T-cell (primary cell): ENCODE data around the gene PLPP7. TPM values are rescaled to one million over a fixed set of nuclear protein-coding genes. Genes with fewer than 3 reads are reported as not detected.
A peak's percentile ranks its signal among the peaks of the same experiment; 100 is the strongest.

Source experiments
- ATAC-seq, 4 experiments: fragments of 200-7000 bp in 3 of 4; fragments of 150-1000 bp in 1 of 4; cut with Tn5 transposase; replicated peaks in 1 of 4; 1 replicate in 3 of 4; 2 replicates in 1 of 4; pipeline ENCODE4 v1.10.0; 2021; ENCODE audit warnings: moderate library complexity in 3 of 4, mild to moderate bottlenecking in 2 of 4, moderate number of reproducible peaks in 1 of 4
- CTCF ChIA-PET, 2 donors: fragments of 300-600 bp; sonication (Branson Sonifier 250); formaldehyde crosslinking; loops; one replicate each; lab custom pipeline; 2022; ENCODE audit warnings: antibody characterized with exemption in 2 of 2; lab: Charles Lee
- POLR2A ChIA-PET, 2 donors: fragments of 300-600 bp; sonication (Branson Sonifier 250); formaldehyde crosslinking; loops; one replicate each; lab custom pipeline; 2022; ENCODE audit warnings: antibody characterized with exemption in 2 of 2; lab: Charles Lee
- DNase-seq, 35 experiments: peaks; one replicate each; pipeline versions ENCODE4 v3.0.0 to v3.0.0-alpha.2; 2013 to 2023
- H3K27ac ChIP-seq: one replicate; pipeline ENCODE4 v1.5.1; 2013; ENCODE audit warnings: low read length
- H3K27me3 ChIP-seq, 2 experiments: replicated peaks in 1 of 2; 1 replicate in 1 of 2; 2 replicates in 1 of 2; pipeline versions ENCODE4 v1.6.1 to v1.7.0; 2013; ENCODE audit warnings: low read length in 1 of 2, mixed read lengths in 1 of 2; ENCODE audit not compliant: control insufficient read depth in 2 of 2, insufficient read depth in 2 of 2; ENCODE audit errors: extremely low read depth in 1 of 2
- H3K36me3 ChIP-seq, 2 donors: 1 replicate in 1 of 2; 2 replicates in 1 of 2; pipeline versions ENCODE4 v1.6.1 to v1.7.0; 2013; ENCODE audit warnings: low read length in 1 of 2; ENCODE audit not compliant: control insufficient read depth in 2 of 2, insufficient read depth in 1 of 2; ENCODE audit errors: extremely low read depth in 1 of 2
- H3K4me1 ChIP-seq, 2 experiments: 1 replicate in 1 of 2; 2 replicates in 1 of 2; pipeline versions ENCODE4 v1.6.1 to v1.7.0; 2013; ENCODE audit warnings: low read length in 2 of 2, mixed read lengths in 1 of 2; ENCODE audit not compliant: insufficient read depth in 2 of 2, control insufficient read depth in 1 of 2; ENCODE audit errors: extremely low read depth in 1 of 2
- H3K4me3 ChIP-seq, 2 donors: 1 replicate in 1 of 2; 2 replicates in 1 of 2; pipeline versions ENCODE4 v1.5.1 to v1.7.0; 2013; ENCODE audit warnings: mild to moderate bottlenecking in 2 of 2, low read length in 1 of 2, moderate library complexity in 1 of 2; ENCODE audit not compliant: control insufficient read depth in 1 of 2; ENCODE audit errors: extremely low read depth in 1 of 2
- H3K9me3 ChIP-seq: 2 replicates; pipeline ENCODE4 v1.7.0; 2013
- H3K27ac Mint-ChIP-seq, 2 donors: one replicate each; pipeline ENCODE4 v1.8.0; 2020 to 2021; ENCODE audit warnings: mild to moderate bottlenecking in 2 of 2, mixed read lengths in 2 of 2
- H3K27me3 Mint-ChIP-seq, 2 donors: one replicate each; pipeline ENCODE4 v1.8.0; 2021 to 2022; ENCODE audit warnings: mixed read lengths in 2 of 2
- H3K36me3 Mint-ChIP-seq: one replicate; pipeline ENCODE4 v1.8.0; 2021; ENCODE audit warnings: mixed read lengths
- H3K4me1 Mint-ChIP-seq, 3 donors: one replicate each; pipeline ENCODE4 v1.8.0; 2020 to 2022; ENCODE audit warnings: mixed read lengths in 3 of 3, mild to moderate bottlenecking in 1 of 3
- H3K4me3 Mint-ChIP-seq, 3 donors: one replicate each; pipeline ENCODE4 v1.8.0; 2020 to 2022; ENCODE audit warnings: mild to moderate bottlenecking in 3 of 3, mixed read lengths in 3 of 3, moderate library complexity in 3 of 3
- H3K9me3 Mint-ChIP-seq, 3 donors: one replicate each; pipeline ENCODE4 v1.8.0; 2020 to 2022; ENCODE audit warnings: mixed read lengths in 3 of 3
- WGBS: methylation state at CpG from one replicate; pipeline ENCODE4 v1.1.5; 2013; ENCODE audit warnings: missing lambda C conversion rate; ENCODE audit not compliant: insufficient coverage; 5-methylcytosine and 5-hydroxymethylcytosine counted together
- total RNA-seq, 35 experiments: library from RNA in 6 of 35; stranded (reverse) in 6 of 35; fragments of 120-200 nt in 1 of 35; gene quantifications; one replicate each; pipeline versions ENCODE4 v1.2.1 to v1.2.4 and lab custom pipeline; 2013 to 2026

Gene PLPP7
- total RNA-seq, 5 donors from 2014 or later (not counting 1 experiment from before 2014, with no cell fraction given) = 0.13 to 0.58 (median 0.13) TPM; not detected in 2

DNA sequence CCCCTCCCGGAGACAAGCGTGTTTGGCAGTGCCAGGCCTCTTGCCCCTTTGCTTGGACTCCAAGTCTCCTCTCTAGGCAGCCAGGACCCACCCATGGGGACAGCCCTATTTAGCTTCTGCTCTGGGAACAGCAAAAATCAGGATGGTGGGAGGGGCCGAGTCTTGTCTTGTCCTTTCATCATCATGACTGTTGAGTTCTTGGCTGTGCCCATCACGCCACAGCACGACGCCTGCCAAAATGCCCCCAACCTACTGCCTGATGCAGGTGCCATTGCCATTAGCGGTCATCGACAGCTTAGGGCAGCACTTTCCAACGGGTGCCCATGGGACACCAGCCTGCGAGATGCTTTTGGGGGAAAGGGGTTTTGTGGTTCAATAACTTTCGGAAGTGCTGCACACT is 18.9 kb downstream of the PLPP7 start:
- ChIA-PET CTCF (no interaction called here), POLR2A (no interaction called here)
- Mint-ChIP-seq H3K9me3 (no peaks in the 10 kb centered on the region), H3K4me3 (no peak overlapping the region), H3K4me1 (peaks cover 10 to 12% (median 11%) of the 10 kb centered on the region in 3 donors), H3K27ac (no peak overlapping the region), H3K27me3 (no peaks in the 10 kb centered on the region), H3K36me3 (no peaks in the 10 kb centered on the region)
- no peak overlapping the region for H3K27ac ChIP-seq
- peaks cover 7 to 18% of the 10 kb centered on the region in 2 experiments for H3K4me1 ChIP-seq
- ATAC-seq (no peak), DNase-seq (no peak)
- H3K4me3 ChIP-seq = no peak overlapping the region
- WGBS = 100% methylated on average over 1 of the region's 11 CpGs
- peaks cover 0 to 3% of the 10 kb centered on the region in 2 experiments for H3K27me3 ChIP-seq
- H3K36me3 ChIP-seq = no peaks in the 10 kb centered on the region
- no peaks in the 10 kb centered on the region for H3K9me3 ChIP-seq

DNA sequence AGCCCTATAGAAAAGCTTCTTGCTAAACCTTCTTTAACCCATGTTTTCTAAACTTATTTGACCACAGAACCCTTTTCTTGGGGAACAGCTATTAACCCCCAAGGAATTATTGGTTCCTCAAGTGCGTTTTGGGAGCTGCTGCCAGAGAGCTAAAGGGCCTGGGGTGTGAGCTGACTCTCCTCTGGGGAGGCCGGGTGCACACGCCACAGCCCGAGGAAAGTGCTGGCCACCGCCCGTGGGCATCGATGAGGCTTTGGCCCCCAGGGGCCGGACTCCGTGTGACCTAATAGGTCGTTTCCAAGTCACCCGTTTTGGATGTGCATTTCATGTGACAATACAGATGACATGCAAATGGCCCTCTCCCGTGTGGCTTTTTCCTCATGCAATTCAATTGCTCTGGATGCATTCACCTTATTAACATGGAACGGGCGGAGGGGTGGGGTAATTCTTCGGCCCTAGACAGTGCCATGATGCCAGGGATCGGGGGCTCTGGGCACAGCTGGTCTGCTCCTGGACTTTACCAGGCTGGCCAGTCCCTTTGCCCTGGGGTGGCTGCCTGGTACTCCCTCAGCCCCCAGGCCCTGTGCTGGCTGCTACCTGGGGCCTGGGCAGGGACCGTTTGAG is 19.5 kb downstream of the PLPP7 start:
- POLR2A ChIA-PET = no interaction called here
- no peak for DNase-seq
- Mint-ChIP-seq H3K27ac (no peak overlapping the region), H3K4me1 (peaks cover 10 to 12% (median 11%) of the 10 kb centered on the region in 3 donors), H3K4me3 (peak overlapping the region in 1 of 3 donors; percentile 44), H3K9me3 (no peaks in the 10 kb centered on the region), H3K27me3 (no peaks in the 10 kb centered on the region), H3K36me3 (no peaks in the 10 kb centered on the region)
- Histone ChIP-seq H3K4me3 (no peak overlapping the region), H3K9me3 (no peaks in the 10 kb centered on the region), H3K4me1 (peaks cover 7 to 18% of the 10 kb centered on the region in 2 experiments), H3K27me3 (peaks cover 0 to under 1% of the 10 kb centered on the region in 2 experiments), H3K27ac (no peak overlapping the region), H3K36me3 (no peaks in the 10 kb centered on the region)
- CTCF ChIA-PET = no interaction called here
- 88% methylated on average over 17 of the region's 17 CpGs for WGBS
- no peak for ATAC-seq

DNA sequence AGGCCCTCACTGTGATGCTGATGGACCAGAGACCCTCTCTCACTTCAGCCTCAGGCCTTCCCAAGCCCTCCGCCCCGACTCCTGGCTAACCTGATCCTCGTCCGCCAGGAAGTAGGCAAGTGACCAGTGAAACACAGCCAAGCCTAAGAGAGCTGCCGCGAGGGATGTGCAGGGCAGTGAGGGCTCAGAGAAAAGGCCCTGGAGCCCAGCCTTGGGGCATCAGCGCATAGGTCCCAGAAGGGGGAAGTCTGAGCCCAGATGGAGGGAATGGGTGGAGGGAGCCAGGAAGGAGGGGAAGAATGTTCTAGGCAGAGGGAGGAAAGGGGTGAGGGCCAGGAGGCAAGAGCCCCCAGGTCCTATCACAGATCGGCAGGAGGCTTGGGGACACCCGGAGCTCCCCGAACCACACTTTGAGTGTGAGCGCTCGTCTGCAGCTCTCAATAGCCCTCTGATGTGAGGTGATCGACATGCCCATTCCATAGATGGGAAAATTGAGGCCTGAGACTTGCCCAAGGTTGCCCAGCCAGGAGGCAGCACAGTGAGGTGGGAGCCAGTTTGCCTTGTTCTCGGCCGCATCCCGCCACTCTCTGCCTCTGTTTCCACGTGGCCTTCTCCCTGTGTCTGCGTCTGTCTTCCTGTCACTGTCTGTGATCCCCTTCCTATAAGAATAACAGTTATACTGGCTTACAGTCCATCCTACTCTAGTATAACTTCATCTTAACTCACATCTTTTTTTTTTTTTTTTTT is 20.2 kb downstream of the PLPP7 start:
- ChIA-PET CTCF (no interaction called here), POLR2A (no interaction called here)
- no peaks in the 10 kb centered on the region for H3K9me3 ChIP-seq
- H3K9me3 Mint-ChIP-seq = no peaks in the 10 kb centered on the region
- ATAC-seq (no peak), DNase-seq (no peak)
- H3K4me1 Mint-ChIP-seq = peaks cover 10 to 12% (median 11%) of the 10 kb centered on the region in 3 donors
- peaks cover 0 to 2% of the 10 kb centered on the region in 2 experiments for H3K27me3 ChIP-seq
- H3K4me1 ChIP-seq = peaks cover 7 to 18% of the 10 kb centered on the region in 2 experiments
- H3K27ac Mint-ChIP-seq = peak overlapping the region in 1 of 2 donors; percentile 11
- H3K4me3 ChIP-seq = no peak overlapping the region
- WGBS = 91% methylated on average over 18 of the region's 18 CpGs
- no peaks in the 10 kb centered on the region for H3K36me3 ChIP-seq
- H3K27ac ChIP-seq = no peak overlapping the region
- no peaks in the 10 kb centered on the region for H3K27me3 Mint-ChIP-seq
- H3K4me3 Mint-ChIP-seq = peak overlapping the region in 1 of 3 donors; percentile 44
- H3K36me3 Mint-ChIP-seq = no peaks in the 10 kb centered on the region

DNA sequence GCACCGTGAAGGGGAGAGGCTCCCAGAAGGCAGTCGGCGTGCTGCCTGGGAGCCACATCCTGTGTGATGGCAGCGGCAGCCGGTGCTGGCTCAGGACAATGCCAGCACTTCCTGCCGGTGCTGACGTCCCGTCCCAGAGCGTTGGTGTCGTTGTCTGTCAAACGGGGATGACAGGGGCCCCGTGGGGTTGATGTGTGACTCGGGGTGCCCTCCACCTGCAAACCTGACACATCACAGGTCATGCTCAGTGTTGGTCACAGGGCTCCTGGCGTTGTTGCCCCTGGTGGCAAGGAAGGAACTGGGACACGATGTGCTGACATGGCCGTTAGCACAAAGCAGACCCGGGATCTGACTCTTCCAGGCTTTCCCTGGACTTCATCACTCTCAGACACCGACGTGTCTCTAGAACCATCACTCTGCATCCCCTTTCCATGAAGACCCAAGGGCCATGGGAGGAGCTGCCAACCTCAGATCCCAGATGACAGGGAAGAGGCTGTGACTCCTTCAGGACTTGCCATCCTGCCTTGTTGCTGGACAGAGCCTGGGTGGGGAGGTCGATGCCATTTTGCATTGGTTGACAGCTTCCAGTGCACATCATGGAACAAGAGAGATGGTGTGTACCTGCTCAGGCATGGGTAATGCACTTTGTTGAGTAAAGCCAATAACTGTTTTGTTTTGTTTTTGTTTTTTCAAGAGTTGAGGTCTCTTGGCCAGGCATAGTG is 21.5 kb downstream of the PLPP7 start:
- 7% methylated on average over 15 of the region's 20 CpGs for WGBS
- POLR2A ChIA-PET = no interaction called here

DNA sequence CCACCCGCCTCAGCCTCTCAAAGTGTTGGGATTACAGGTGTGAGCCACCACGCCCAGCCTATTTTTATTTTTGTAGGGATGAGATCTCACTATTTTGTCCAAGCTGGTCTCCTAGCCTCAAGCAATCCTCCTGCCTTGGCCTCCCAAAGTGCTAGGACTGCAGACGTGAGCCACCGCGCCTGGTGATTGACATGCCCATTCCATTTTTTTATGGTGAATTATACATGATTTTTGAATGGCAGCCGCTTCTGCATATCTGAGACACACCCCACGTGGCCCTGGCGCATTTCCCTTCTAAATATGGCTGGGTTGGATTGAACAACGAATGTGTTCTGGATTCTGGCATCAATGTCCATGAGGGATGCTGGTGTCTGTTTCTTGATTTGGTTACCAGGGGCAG is 22.7 kb downstream of the PLPP7 start:
- no peak overlapping the region for H3K4me3 ChIP-seq
- ATAC-seq (no peak), DNase-seq (no peak)
- POLR2A ChIA-PET = no interaction called here
- WGBS = 96% methylated on average over 3 of the region's 9 CpGs
- H3K4me1 Mint-ChIP-seq = peaks cover 10 to 12% (median 11%) of the 10 kb centered on the region in 3 donors
- H3K4me1 ChIP-seq = peaks cover 7 to 18% of the 10 kb centered on the region in 2 experiments
- no peak overlapping the region for H3K27ac Mint-ChIP-seq
- H3K9me3 Mint-ChIP-seq = no peaks in the 10 kb centered on the region
- no peak overlapping the region for H3K4me3 Mint-ChIP-seq
- peaks cover 0 to 12% of the 10 kb centered on the region in 2 experiments for H3K27me3 ChIP-seq
- no peak overlapping the region for H3K27ac ChIP-seq
- no peaks in the 10 kb centered on the region for H3K27me3 Mint-ChIP-seq
- CTCF ChIA-PET = interaction anchor here in 1 of 2 donors (0.7 kb wide), 1 partner anchor 181 kb away, joined by 7 read pairs; no protein-coding TSS in a partner anchor
- no peaks in the 10 kb centered on the region for H3K36me3 ChIP-seq
- no peaks in the 10 kb centered on the region for H3K9me3 ChIP-seq
- no peaks in the 10 kb centered on the region for H3K36me3 Mint-ChIP-seq

More for the DNA sequence above, 21.5 kb downstream of the PLPP7 start:
- H3K4me1 ChIP-seq = peaks cover 7 to 18% of the 10 kb centered on the region in 2 experiments
- CTCF ChIA-PET = no interaction called here
- H3K36me3 ChIP-seq = no peaks in the 10 kb centered on the region
- Mint-ChIP-seq H3K27ac (peak overlapping the region; percentile 67 to 68), H3K4me3 (peak overlapping the region; percentile 36 to 68 (median 49)), H3K9me3 (no peaks in the 10 kb centered on the region), H3K36me3 (no peaks in the 10 kb centered on the region), H3K4me1 (peaks cover 10 to 12% (median 11%) of the 10 kb centered on the region in 3 donors), H3K27me3 (no peaks in the 10 kb centered on the region)
- H3K4me3 ChIP-seq = peak overlapping the region; percentile 11 to 31
- peaks cover 0 to 12% of the 10 kb centered on the region in 2 experiments for H3K27me3 ChIP-seq
- ATAC-seq (peak; percentile 92 to 99 (median 97)), DNase-seq (peak; percentile 44 to 84 (median 73))
- H3K27ac ChIP-seq = peak overlapping the region; percentile 40
- H3K9me3 ChIP-seq = no peaks in the 10 kb centered on the region
